K562 (cell line): ENCODE measurements around the gene ZNF646. TPM values are rescaled to one million over a fixed set of nuclear protein-coding genes. Genes with fewer than 3 reads are reported as not detected.
A peak's percentile ranks its signal among the peaks of the same experiment; 100 is the strongest.

Experiments used
- CBX5 ChIP-seq: IDR thresholded peaks from 2 replicates; pipeline ENCODE4 v1.6.1; 2014; ENCODE audit warnings: low read depth, borderline replicate concordance
- FOXA1 ChIP-seq: fragments of 450-650 bp; IDR thresholded peaks from 2 replicates; pipeline ENCODE4 v1.6.1; 2016; ENCODE audit warnings: mild to moderate bottlenecking, borderline replicate concordance
- FOXK2 ChIP-seq, 2 experiments: fragments of 450-650 bp; IDR thresholded peaks in 1 of 2; conservative IDR thresholded peaks in 1 of 2; 2 replicates each; pipeline ENCODE4 v1.6.1; 2016; ENCODE audit warnings: low read depth in 2 of 2, mild to moderate bottlenecking in 1 of 2
- JUN ChIP-seq, 2 experiments: sonication (generic) in 1 of 2; formaldehyde crosslinking in 1 of 2; IDR thresholded peaks; 2 replicates each; pipeline versions ENCODE4 v1.6.1 to v1.8.0; 2012 to 2022; ENCODE audit warnings: borderline replicate concordance in 2 of 2, mild to moderate bottlenecking in 2 of 2, improper control_type of control experiment in 1 of 2, low read depth in 1 of 2, low read length in 1 of 2, missing genetic modification reagents in 1 of 2
- MXI1 ChIP-seq: IDR thresholded peaks from 2 replicates; pipeline ENCODE4 v1.6.1; 2011; ENCODE audit warnings: low read depth, mild to moderate bottlenecking, improper control_type of control experiment, low read length
- MYBL2 ChIP-seq, 2 experiments: fragments of 450-650 bp in 1 of 2; sonication (generic) in 1 of 2; formaldehyde crosslinking in 1 of 2; IDR thresholded peaks; 2 replicates each; pipeline versions ENCODE4 v1.6.1 to v1.8.1; 2017 to 2022; ENCODE audit warnings: borderline replicate concordance in 1 of 2, inconsistent platforms in 1 of 2, low read depth in 1 of 2, mild to moderate bottlenecking in 1 of 2, missing genetic modification reagents in 1 of 2, moderate library complexity in 1 of 2
- NFXL1 ChIP-seq: fragments of 450-650 bp; formaldehyde crosslinking; IDR thresholded peaks from 2 replicates; pipeline ENCODE4 v1.4.0; 2021; ENCODE audit warnings: mild to moderate bottlenecking
- NKRF ChIP-seq: fragments of 450-650 bp; IDR thresholded peaks from 2 replicates; pipeline ENCODE4 v1.6.1; 2016; ENCODE audit warnings: borderline replicate concordance
- PCBP1 ChIP-seq: fragments of 200-400 bp; formaldehyde crosslinking; IDR thresholded peaks from 2 replicates; pipeline ENCODE4 v1.6.1; 2018; ENCODE audit warnings: mild to moderate bottlenecking, low read depth, low read length; ENCODE audit not compliant: poor library complexity, severe bottlenecking
- PHF8 ChIP-seq: fragments of 200-600 bp; sonication (generic); IDR thresholded peaks from 2 replicates; pipeline ENCODE4 v1.6.1; 2012; ENCODE audit warnings: mixed run types, mild to moderate bottlenecking, inconsistent platforms, low read length, moderate library complexity, borderline replicate concordance
- POLR3A ChIP-seq: IDR thresholded peaks from 2 replicates; pipeline ENCODE4 v1.6.1; 2011; ENCODE audit warnings: borderline replicate concordance, mild to moderate bottlenecking, moderate library complexity; ENCODE audit not compliant: insufficient read length, insufficient read depth; ENCODE audit errors: extremely low read depth
- SRSF9 ChIP-seq: fragments of 200-400 bp; formaldehyde crosslinking; IDR thresholded peaks from 2 replicates; pipeline ENCODE4 v1.6.1; 2017; ENCODE audit warnings: low read depth, low read length, borderline replicate concordance
- UBTF ChIP-seq, 2 experiments: IDR thresholded peaks; 2 replicates each; pipeline ENCODE4 v1.6.1; 2012; ENCODE audit warnings: improper control_type of control experiment in 2 of 2, low read depth in 2 of 2, low read length in 2 of 2, borderline replicate concordance in 1 of 2
- ZFPM2 ChIP-seq: fragments of 250-450 bp; sonication (Bioruptor Pico); IDR thresholded peaks from 2 replicates; pipeline ENCODE4 v1.5.1; 2022; ENCODE audit warnings: mild to moderate bottlenecking
- ZNF717 ChIP-seq: fragments of 250-450 bp; sonication (Bioruptor Pico); IDR thresholded peaks from 2 replicates; pipeline ENCODE4 v1.5.0; 2021
- ZNF830 ChIP-seq: fragments of 250-450 bp; sonication (Bioruptor Pico); IDR thresholded peaks from 2 replicates; pipeline ENCODE4 v1.5.0; 2021; ENCODE audit warnings: mild to moderate bottlenecking
- polyA plus RNA-seq, 8 experiments: library from polyadenylated mRNA; depleted of rRNA in 4 of 8; stranded (reverse) in 5 of 8; unstranded in 3 of 8; fragments of >200 nt; fragmentation: Nextera tagmentation in 2 of 8; fragmentation: Illumina TruSeq in 1 of 8; extraction: Ambion mirVana in 2 of 8; extraction: Trizol in 1 of 8; gene quantifications; 2 replicates each; pipeline versions ENCODE4 v1.2.1 to v1.2.3, GENCODE V29; 2011 to 2014; ENCODE audit warnings: inconsistent platforms in 1 of 8, missing spikeins in 1 of 8
- total RNA-seq, 7 experiments: library from RNA; depleted of rRNA in 6 of 7; stranded (reverse); fragments of >200 nt in 6 of 7; fragmentation: Illumina TruSeq in 2 of 7; extraction: Trizol in 2 of 7; gene quantifications; 2 replicates each; pipeline versions ENCODE4 v1.2.1 to v1.2.3, GENCODE V29; 2011 to 2021; ENCODE audit warnings: low replicate concordance in 1 of 7
- TF ChIP-seq, protein P1 (sequence below), 2 experiments: IDR thresholded peaks in 1 of 2; conservative IDR thresholded peaks in 1 of 2; 2 replicates each; pipeline ENCODE4 v1.6.1; 2016; ENCODE audit warnings: low read depth in 2 of 2, mild to moderate bottlenecking in 1 of 2, missing compliant biosample characterization in 1 of 2, missing genetic modification characterization in 1 of 2, moderate library complexity in 1 of 2

Gene ZNF646
- total and polyA plus RNA-seq, 9 of the 15 experiments (the other 6 are each of a cell fraction or from before 2014, with no cell fraction given) = 0.08 to 20.6 (median 8.0) TPM

- TF ChIP-seq NKRF = peak; percentile 78; the same call in 1 of the 2 replicates
- TF ChIP-seq MXI1 = 0 out of 2 replicates have a peak, but pooled peaks have one; percentile 18
- TF ChIP-seq PHF8 = peak; percentile 16; the same call in 1 of the 2 replicates
- 0 out of 2 replicates have a peak, but pooled peaks have one; percentile 31 for TF ChIP-seq ZFPM2 (CRISPR knock-in tag)
- TF ChIP-seq SRSF9 = no peak
- no peak for TF ChIP-seq FOXA1
- TF ChIP-seq NFXL1 (CRISPR knock-in tag) = no peak
- no peak for TF ChIP-seq ZNF830 (CRISPR knock-in tag)
- TF ChIP-seq ZNF717 (CRISPR knock-in tag) = no peak
- TF ChIP-seq MYBL2 (IDR thresholded peaks at IDR 0.05; ENCODE audit: low read depth) = no peak
- TF ChIP-seq MYBL2 (CRISPR knock-in tag; IDR thresholded peaks at IDR 0.05; ENCODE audit: borderline replicate concordance) = no peak
- TF ChIP-seq UBTF (IDR thresholded peaks at IDR 0.05; ENCODE audit: borderline replicate concordance in 1 of 2, low read depth in 2 of 2, low read length in 2 of 2) = no peak
- no peak for TF ChIP-seq CBX5
- TF ChIP-seq JUN (IDR thresholded peaks at IDR 0.05; ENCODE audit: borderline replicate concordance, low read depth, low read length) = peak; percentile 32; the same call in 1 of the 2 replicates
- no peak for TF ChIP-seq JUN (CRISPR knock-in tag; IDR thresholded peaks at IDR 0.05; ENCODE audit: borderline replicate concordance)
- no peak for TF ChIP-seq POLR3A
- peak; percentile 19 to 53; a peak in 1 of 4 replicates for TF ChIP-seq FOXK2 (conservative IDR thresholded peaks at IDR 0.05 in 1 of 2, IDR thresholded peaks at IDR 0.05 in 1 of 2; ENCODE audit: low read depth in 2 of 2)
- no peak for TF ChIP-seq PCBP1
- TF ChIP-seq, protein P1, sequence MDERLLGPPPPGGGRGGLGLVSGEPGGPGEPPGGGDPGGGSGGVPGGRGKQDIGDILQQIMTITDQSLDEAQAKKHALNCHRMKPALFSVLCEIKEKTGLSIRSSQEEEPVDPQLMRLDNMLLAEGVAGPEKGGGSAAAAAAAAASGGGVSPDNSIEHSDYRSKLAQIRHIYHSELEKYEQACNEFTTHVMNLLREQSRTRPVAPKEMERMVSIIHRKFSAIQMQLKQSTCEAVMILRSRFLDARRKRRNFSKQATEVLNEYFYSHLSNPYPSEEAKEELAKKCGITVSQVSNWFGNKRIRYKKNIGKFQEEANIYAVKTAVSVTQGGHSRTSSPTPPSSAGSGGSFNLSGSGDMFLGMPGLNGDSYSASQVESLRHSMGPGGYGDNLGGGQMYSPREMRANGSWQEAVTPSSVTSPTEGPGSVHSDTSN (CRISPR knock-in tag; IDR thresholded peaks at IDR 0.05; ENCODE audit: low read depth) = no peak
- TF ChIP-seq, protein P1 (tag; conservative IDR thresholded peaks at IDR 0.05; ENCODE audit: low read depth) = no peak
Observed at GRCh38 chr16:31033709-31034492, 40.3 kb upstream of the ZNF646 start (continued).
